Endodermal cell (in vitro differentiated cells): ENCODE results near the gene LARP4. TPM values are rescaled to one million over a fixed set of nuclear protein-coding genes. Genes with fewer than 3 reads are reported as not detected.
"Not testable (repeated sequence)": the region's sequence is repeated elsewhere in the genome, so short reads cannot be mapped to it uniquely, and the experiment has no call there.

Source experiments
- DNase-seq: peaks from one replicate; pipeline ENCODE4 v3.0.0-alpha.2; 2017
- H3K27ac ChIP-seq: 2 replicates; pipeline ENCODE4 v1.5.1; 2013; ENCODE audit warnings: mild to moderate bottlenecking, low read depth, low read length, moderate library complexity
- H3K27me3 ChIP-seq: 2 replicates; pipeline ENCODE4 v1.6.1; 2013; ENCODE audit warnings: mild to moderate bottlenecking, low read length, moderate library complexity; ENCODE audit not compliant: insufficient read depth, control insufficient read depth, poor library complexity, severe bottlenecking
- H3K36me3 ChIP-seq: 2 replicates; pipeline ENCODE4 v1.7.0; 2013; ENCODE audit warnings: mild to moderate bottlenecking, low read length, moderate library complexity; ENCODE audit not compliant: control insufficient read depth, insufficient read depth
- H3K4me1 ChIP-seq: one replicate; pipeline ENCODE4 v1.7.0; 2013; ENCODE audit warnings: low read length; ENCODE audit not compliant: control insufficient read depth, insufficient read depth
- H3K4me3 ChIP-seq: 2 replicates; pipeline ENCODE4 v1.5.1; 2013; ENCODE audit warnings: mild to moderate bottlenecking, low read length, moderate library complexity
- H3K9ac ChIP-seq: 2 replicates; pipeline ENCODE4 v1.6.1; 2013; ENCODE audit warnings: mild to moderate bottlenecking, low read length, moderate library complexity; ENCODE audit not compliant: poor library complexity, severe bottlenecking; ENCODE audit errors: extremely low read depth
- H3K9me3 ChIP-seq: 2 replicates; pipeline ENCODE4 v1.6.1; 2013; ENCODE audit warnings: mild to moderate bottlenecking, low read length, moderate library complexity; ENCODE audit not compliant: control insufficient read depth
- H3K27ac Mint-ChIP-seq: 2 replicates; pipeline ENCODE4 v1.8.0; 2020; ENCODE audit warnings: mixed read lengths
- H3K27me3 Mint-ChIP-seq: 2 replicates; pipeline ENCODE4 v1.8.0; 2021; ENCODE audit warnings: mild to moderate bottlenecking, mixed read lengths; ENCODE audit not compliant: insufficient read depth
- H3K36me3 Mint-ChIP-seq: 2 replicates; pipeline ENCODE4 v1.8.0; 2020; ENCODE audit warnings: low read depth, mixed read lengths
- H3K4me1 Mint-ChIP-seq: 2 replicates; pipeline ENCODE4 v1.8.0; 2020; ENCODE audit warnings: mixed read lengths
- H3K4me3 Mint-ChIP-seq: 2 replicates; pipeline ENCODE4 v1.8.0; 2020; ENCODE audit warnings: mild to moderate bottlenecking, moderate library complexity, mixed read lengths
- H3K9me3 Mint-ChIP-seq: 2 replicates; pipeline ENCODE4 v1.8.0; 2020; ENCODE audit warnings: mild to moderate bottlenecking, mixed read lengths
- CTCF ChIP-seq: fragments of 200-600 bp; sonication (generic); conservative IDR thresholded peaks from 2 replicates; pipeline ENCODE4 v1.5.0; 2021; ENCODE audit warnings: antibody characterized with exemption, mild to moderate bottlenecking
- WGBS, 2 experiments: methylation state at CpG; one replicate each; pipeline versions ENCODE4 v1.1.5 to v1.1.7; 2013; ENCODE audit warnings: missing lambda C conversion rate in 2 of 2, mixed read lengths in 1 of 2; ENCODE audit not compliant: insufficient coverage in 1 of 2, insufficient read length in 1 of 2; 5-methylcytosine and 5-hydroxymethylcytosine counted together
- total RNA-seq, 2 donors: library from RNA; stranded (reverse); fragmentation: NEBNext Ultra II Directional in 1 of 2; extraction: Animal tissue kit (Norgen Biotek cat#: 25700) in 1 of 2; gene quantifications; 2 replicates in 1 of 2; 3 replicates in 1 of 2; pipeline ENCODE4 v1.2.1, GENCODE V29; 2021

The LARP4 gene
- total RNA-seq, 2 donors from 2014 or later = 91.7 to 106 TPM

GRCh38 chr12:50419112-50419909 lies 18.6 kb downstream of the LARP4 start:
- Mint-ChIP-seq H3K4me1 (peaks cover 3% of the 10 kb centered on the region), H3K9me3 (no peaks in the 10 kb centered on the region), H3K27ac (no peak overlapping the region), H3K4me3 (no peak overlapping the region), H3K36me3 (peaks cover 36% of the 10 kb centered on the region), H3K27me3 (no peaks in the 10 kb centered on the region)
- Histone ChIP-seq H3K4me1 (no peaks in the 10 kb centered on the region), H3K36me3 (peaks cover 73% of the 10 kb centered on the region), H3K27me3 (no peaks in the 10 kb centered on the region), H3K27ac (no peak overlapping the region), H3K9ac (no peak overlapping the region), H3K4me3 (no peak overlapping the region), H3K9me3 (no peaks in the 10 kb centered on the region)
- DNase-seq = no peak
- TF ChIP-seq CTCF = no peak
- WGBS, 2 experiments = 86% methylated on average over 5 of the region's 5 CpGs; no CpG with 5 or more reads in 1 of the 2 experiments

GRCh38 chr12:50422855-50423254 lies 22.2 kb downstream of the LARP4 start:
- not testable (repeated sequence) for H3K9me3 ChIP-seq, H3K4me3 Mint-ChIP-seq, DNase-seq, H3K27me3 ChIP-seq, H3K27ac Mint-ChIP-seq, H3K9me3 Mint-ChIP-seq, H3K27ac ChIP-seq, H3K4me3 ChIP-seq, H3K9ac ChIP-seq, H3K4me1 ChIP-seq, H3K27me3 Mint-ChIP-seq
- Mint-ChIP-seq H3K36me3 (peaks cover 19% of the 10 kb centered on the region), H3K4me1 (peaks cover 14% of the 10 kb centered on the region)
- WGBS, 2 experiments = 96 to 100% methylated on average over 3 to 9 of the region's 10 CpGs
- peaks cover 53% of the 10 kb centered on the region for H3K36me3 ChIP-seq

GRCh38 chr12:50423342-50423741 lies 22.7 kb downstream of the LARP4 start:
- not testable (repeated sequence) for H3K27me3 Mint-ChIP-seq, H3K9ac ChIP-seq, H3K27ac ChIP-seq, H3K4me1 ChIP-seq, H3K9me3 Mint-ChIP-seq, H3K4me3 ChIP-seq, H3K4me3 Mint-ChIP-seq, DNase-seq, H3K9me3 ChIP-seq, H3K27ac Mint-ChIP-seq, H3K27me3 ChIP-seq
- peaks cover 53% of the 10 kb centered on the region for H3K36me3 ChIP-seq
- WGBS, 2 experiments = 94 to 95% methylated on average over 10 of the region's 10 CpGs
- peaks cover 16% of the 10 kb centered on the region for H3K36me3 Mint-ChIP-seq
- peaks cover 14% of the 10 kb centered on the region for H3K4me1 Mint-ChIP-seq

GRCh38 chr12:50425589-50426258 lies 25.0 kb downstream of the LARP4 start:
- Mint-ChIP-seq H3K4me1 (peaks cover 11% of the 10 kb centered on the region), H3K36me3 (peaks cover 23% of the 10 kb centered on the region), H3K27me3 (no peaks in the 10 kb centered on the region), H3K27ac (peak overlapping the region; percentile 34), H3K9me3 (no peaks in the 10 kb centered on the region), H3K4me3 (no peak overlapping the region)
- TF ChIP-seq CTCF = no peak
- Histone ChIP-seq H3K36me3 (peaks cover 57% of the 10 kb centered on the region), H3K9me3 (no peaks in the 10 kb centered on the region), H3K27ac (peak overlapping the region; percentile 55), H3K27me3 (no peaks in the 10 kb centered on the region), H3K4me1 (no peaks in the 10 kb centered on the region), H3K9ac (no peak overlapping the region), H3K4me3 (no peak overlapping the region)
- peak; percentile 66 for DNase-seq
- WGBS, 2 experiments = 73 to 82% methylated on average over 3 to 6 of the region's 6 CpGs

GRCh38 chr12:50431656-50432055 lies 31.0 kb downstream of the LARP4 start:
- H3K4me1 Mint-ChIP-seq, DNase-seq, H3K4me3 Mint-ChIP-seq, H3K27me3 Mint-ChIP-seq, H3K27me3 ChIP-seq, H3K4me1 ChIP-seq, H3K27ac ChIP-seq, H3K4me3 ChIP-seq, H3K9me3 Mint-ChIP-seq, H3K9ac ChIP-seq, H3K9me3 ChIP-seq: not testable (repeated sequence)
- Mint-ChIP-seq H3K36me3 (peaks cover 68% of the 10 kb centered on the region), H3K27ac (peak overlapping the region; percentile 10)
- H3K36me3 ChIP-seq = peaks cover 92% of the 10 kb centered on the region
- 67 to 83% methylated on average over 3 to 8 of the region's 8 CpGs for WGBS, 2 experiments
